Mesenchymal stem cell (in vitro differentiated cells and primary cell): ENCODE measurements around the gene NTNG2.

Experiments used
- DNase-seq: peaks from one replicate; pipeline ENCODE4 v3.0.0-alpha.2; 2013
- H2AFZ ChIP-seq: one replicate; pipeline ENCODE4 v1.6.1; 2013; ENCODE audit warnings: low read depth, mild to moderate bottlenecking, control low read depth, inconsistent platforms, low read length, moderate library complexity
- H2AK5ac ChIP-seq: 2 replicates; pipeline ENCODE4 v1.6.1; 2013; ENCODE audit warnings: low read length, moderate library complexity, mild to moderate bottlenecking, inconsistent platforms; ENCODE audit not compliant: severe bottlenecking
- H2BK120ac ChIP-seq: one replicate; pipeline ENCODE4 v1.6.1; 2013; ENCODE audit warnings: low read depth, mild to moderate bottlenecking, inconsistent platforms, low read length, moderate library complexity
- H2BK12ac ChIP-seq, 2 experiments: one replicate each; pipeline ENCODE4 v1.6.1; 2013; ENCODE audit warnings: inconsistent platforms in 2 of 2, low read length in 2 of 2, mild to moderate bottlenecking in 2 of 2, moderate library complexity in 2 of 2, control low read depth in 1 of 2
- H2BK15ac ChIP-seq: one replicate; pipeline ENCODE4 v1.6.1; 2013; ENCODE audit warnings: mild to moderate bottlenecking, low read depth, inconsistent platforms; ENCODE audit not compliant: poor library complexity, severe bottlenecking
- H2BK5ac ChIP-seq: 2 replicates; pipeline ENCODE4 v1.6.1; 2013; ENCODE audit warnings: low read depth, mild to moderate bottlenecking, low read length, control low read depth, inconsistent platforms; ENCODE audit not compliant: poor library complexity, severe bottlenecking
- H3K14ac ChIP-seq, 2 experiments: one replicate each; pipeline ENCODE4 v1.6.1; 2013; ENCODE audit warnings: inconsistent platforms in 2 of 2, low read length in 2 of 2, control low read depth in 1 of 2, mild to moderate bottlenecking in 1 of 2, moderate library complexity in 1 of 2
- H3K18ac ChIP-seq, 2 experiments: one replicate each; pipeline ENCODE4 v1.6.1; 2013; ENCODE audit warnings: inconsistent platforms in 2 of 2, low read length in 2 of 2, control low read depth in 1 of 2, low read depth in 1 of 2, mild to moderate bottlenecking in 1 of 2
- H3K23ac ChIP-seq, 2 experiments: one replicate each; pipeline ENCODE4 v1.6.1; 2013; ENCODE audit warnings: inconsistent platforms in 2 of 2, low read length in 2 of 2, mild to moderate bottlenecking in 2 of 2, moderate library complexity in 2 of 2, control low read depth in 1 of 2
- H3K27ac ChIP-seq: 2 replicates; pipeline ENCODE4 v1.5.1; 2013; ENCODE audit warnings: mild to moderate bottlenecking, moderate library complexity, low read length, control low read depth, inconsistent platforms; ENCODE audit not compliant: poor library complexity, severe bottlenecking
- H3K27me3 ChIP-seq, 2 experiments: 2 replicates each; pipeline versions ENCODE4 v1.6.1 to v1.7.0; 2013; ENCODE audit warnings: low read length in 2 of 2, mild to moderate bottlenecking in 2 of 2, moderate library complexity in 2 of 2, control low read depth in 1 of 2, inconsistent platforms in 1 of 2; ENCODE audit not compliant: control insufficient read depth in 1 of 2, insufficient read depth in 1 of 2
- H3K36me3 ChIP-seq, 2 experiments: 2 replicates each; pipeline versions ENCODE4 v1.6.1 to v1.7.0; 2013; ENCODE audit warnings: low read length in 2 of 2, control low read depth in 1 of 2, inconsistent platforms in 1 of 2, low read depth in 1 of 2, mild to moderate bottlenecking in 1 of 2; ENCODE audit not compliant: insufficient read depth in 2 of 2, control insufficient read depth in 1 of 2
- H3K4ac ChIP-seq, 2 experiments: one replicate each; pipeline ENCODE4 v1.6.1; 2013; ENCODE audit warnings: inconsistent platforms in 2 of 2, low read length in 2 of 2, mild to moderate bottlenecking in 2 of 2, moderate library complexity in 2 of 2, control low read depth in 1 of 2, low read depth in 1 of 2
- H3K4me1 ChIP-seq: 2 replicates; pipeline ENCODE4 v1.6.1; 2013; ENCODE audit warnings: low read depth, low read length, control low read depth; ENCODE audit not compliant: control insufficient read depth, insufficient read depth
- H3K4me2 ChIP-seq: 2 replicates; pipeline ENCODE4 v1.6.1; 2013; ENCODE audit warnings: low read length, mild to moderate bottlenecking, inconsistent platforms; ENCODE audit not compliant: poor library complexity, severe bottlenecking
- H3K4me3 ChIP-seq, 2 experiments: 2 replicates each; pipeline versions ENCODE4 v1.5.1 to v1.7.0; 2013; ENCODE audit warnings: low read length in 2 of 2, mild to moderate bottlenecking in 2 of 2, control low read depth in 1 of 2, low read depth in 1 of 2; ENCODE audit not compliant: insufficient read depth in 1 of 2
- H3K79me1 ChIP-seq: replicated peaks from 2 replicates; pipeline ENCODE4 v1.6.1; 2013; ENCODE audit warnings: mild to moderate bottlenecking, control low read depth, low read length, inconsistent platforms; ENCODE audit not compliant: poor library complexity, severe bottlenecking
- H3K9ac ChIP-seq: 2 replicates; pipeline ENCODE4 v1.7.0; 2013; ENCODE audit warnings: mild to moderate bottlenecking, low read length, moderate library complexity
- H3K9me3 ChIP-seq: 2 replicates; pipeline ENCODE4 v1.7.0; 2013; ENCODE audit warnings: mild to moderate bottlenecking, low read length; ENCODE audit not compliant: control insufficient read depth
- H4K8ac ChIP-seq: one replicate; pipeline ENCODE4 v1.6.1; 2013; ENCODE audit warnings: inconsistent platforms, mild to moderate bottlenecking, low read length, moderate library complexity
- H4K91ac ChIP-seq: one replicate; pipeline ENCODE4 v1.6.1; 2013; ENCODE audit warnings: mild to moderate bottlenecking, low read length, inconsistent platforms
- WGBS: methylation state at CpG from one replicate; pipeline ENCODE4 v1.1.7; 2013; ENCODE audit warnings: mixed read lengths; 5-methylcytosine and 5-hydroxymethylcytosine counted together

The NTNG2 gene

GRCh38 chr9:132201139-132201538 is 39.3 kb downstream of the NTNG2 start:
- Histone ChIP-seq H4K8ac (no peak overlapping the region), H3K14ac (no peak overlapping the region), H4K91ac (no peak overlapping the region), H2BK12ac (no peak overlapping the region), H3K4me2 (no peak overlapping the region), H2BK5ac (no peak overlapping the region), H3K27ac (no peak overlapping the region), H3K4me3 (no peak overlapping the region), H3K27me3 (peaks cover 38 to 68% of the 10 kb centered on the region in 2 experiments), H2AFZ (no peak overlapping the region), H3K9me3 (peaks cover 10% of the 10 kb centered on the region), H3K23ac (no peak overlapping the region), H3K4me1 (peaks cover 4% of the 10 kb centered on the region), H3K9ac (no peak overlapping the region), H2BK15ac (no peak overlapping the region), H2AK5ac (no peak overlapping the region), H3K18ac (no peak overlapping the region), H3K4ac (no peak overlapping the region), H3K36me3 (no peaks in the 10 kb centered on the region), H3K79me1 (no peaks in the 10 kb centered on the region), H2BK120ac (no peak overlapping the region)
- 95% methylated on average over 12 of the region's 12 CpGs for WGBS
- DNase-seq, result no peak

- 53% methylated on average over 19 of the region's 21 CpGs for WGBS
- H3K4me2 ChIP-seq, result no peak overlapping the region
- no peak overlapping the region for H3K4ac ChIP-seq
Observed at GRCh38 chr9:132201780-132202703, 40.2 kb downstream of the NTNG2 start.

GRCh38 chr9:132204883-132205282 is 43.0 kb downstream of the NTNG2 start:
- Histone ChIP-seq H4K8ac (no peak overlapping the region), H3K9ac (no peak overlapping the region), H3K18ac (no peak overlapping the region), H3K4me1 (peaks cover 4% of the 10 kb centered on the region), H3K14ac (no peak overlapping the region), H2AK5ac (no peak overlapping the region), H2BK15ac (no peak overlapping the region), H2BK5ac (no peak overlapping the region), H2AFZ (no peak overlapping the region), H3K27me3 (peaks cover 38 to 82% of the 10 kb centered on the region in 2 experiments), H3K36me3 (no peaks in the 10 kb centered on the region), H3K9me3 (peaks cover 10% of the 10 kb centered on the region), H2BK12ac (no peak overlapping the region), H2BK120ac (no peak overlapping the region), H3K4me2 (no peak overlapping the region), H3K4me3 (no peak overlapping the region), H3K23ac (no peak overlapping the region), H3K27ac (no peak overlapping the region), H3K4ac (no peak overlapping the region), H4K91ac (no peak overlapping the region), H3K79me1 (no peaks in the 10 kb centered on the region)
- 85% methylated on average over 3 of the region's 3 CpGs for WGBS
- no peak for DNase-seq

More at GRCh38 chr9:132201780-132202703, 40.2 kb downstream of the NTNG2 start:
- Histone ChIP-seq H4K8ac (no peak overlapping the region), H3K27ac (no peak overlapping the region), H3K14ac (no peak overlapping the region), H2AFZ (no peak overlapping the region), H3K27me3 (peaks cover 38 to 66% of the 10 kb centered on the region in 2 experiments), H2AK5ac (no peak overlapping the region), H2BK5ac (no peak overlapping the region), H3K36me3 (no peaks in the 10 kb centered on the region), H2BK12ac (no peak overlapping the region), H4K91ac (no peak overlapping the region), H3K23ac (peak overlapping the region in 1 of 2 experiments; percentile 51), H3K79me1 (no peaks in the 10 kb centered on the region), H3K18ac (no peak overlapping the region), H2BK15ac (no peak overlapping the region), H3K9me3 (peaks cover 10% of the 10 kb centered on the region), H3K4me3 (no peak overlapping the region), H3K4me1 (peaks cover 4% of the 10 kb centered on the region), H2BK120ac (no peak overlapping the region), H3K9ac (no peak overlapping the region)
- DNase-seq, result no peak

GRCh38 chr9:132207215-132207614 is 45.4 kb downstream of the NTNG2 start:
- Histone ChIP-seq H3K23ac (no peak overlapping the region), H3K36me3 (no peaks in the 10 kb centered on the region), H3K9ac (no peak overlapping the region), H3K14ac (no peak overlapping the region), H3K79me1 (no peaks in the 10 kb centered on the region), H3K27me3 (peaks cover 37 to 67% of the 10 kb centered on the region in 2 experiments), H2BK12ac (no peak overlapping the region), H3K4me3 (no peak overlapping the region), H2AK5ac (no peak overlapping the region), H3K4me1 (peaks cover 2% of the 10 kb centered on the region), H3K9me3 (peaks cover 10% of the 10 kb centered on the region), H2BK15ac (no peak overlapping the region), H4K91ac (no peak overlapping the region), H3K18ac (no peak overlapping the region), H3K4ac (no peak overlapping the region), H4K8ac (no peak overlapping the region), H3K27ac (no peak overlapping the region), H2BK5ac (no peak overlapping the region), H3K4me2 (no peak overlapping the region), H2AFZ (no peak overlapping the region), H2BK120ac (no peak overlapping the region)
- no peak for DNase-seq
- 94% methylated on average over 14 of the region's 14 CpGs for WGBS
